Measurements from ENCODE around the gene PKP1.
"Not testable (repeated sequence)": the region's sequence is repeated elsewhere in the genome, so short reads cannot be mapped to it uniquely, and the experiment has no call there.

The PKP1 gene

GRCh38 chr1:201282931-201283829, at the start of gene PKP1:
Gene PKP1 (plus strand): TSS chr1:201283506. CDS start chr1:201283703, 197 bp downstream.
- Histone ChIP-seq H3K9ac (ENCODE audit: low read depth, low read length) (peak within 1 kb of the TSS; percentile 10; the same call in 1 of the 2 replicates), H3K36me3 (ENCODE audit: insufficient read depth, low read depth, low read length) (no peaks in the 10 kb centered on the region), H3K4me3 (ENCODE audit: low read length) (peak within 1 kb of the TSS; percentile 47; the same call in 1 of the 2 replicates), H3K27me3 (ENCODE audit: insufficient read depth, low read length) (peaks cover 78% of the 10 kb centered on the region), H3K27ac (ENCODE audit: low read length) (no peak within 1 kb of the TSS), H3K4me1 (ENCODE audit: insufficient read depth, low read length) (0 out of 2 replicates have a peak, but pooled peaks cover 4% of the 10 kb centered on the region), H3K9me3 (ENCODE audit: insufficient read depth, low read depth, low read length) (no peaks in the 10 kb centered on the region)

- H3K9ac ChIP-seq (ENCODE audit: low read depth, low read length); H3K27ac ChIP-seq (ENCODE audit: low read length); H3K4me1 ChIP-seq (ENCODE audit: insufficient read depth, low read length): not testable (repeated sequence)
These were observed 43.7 kb upstream of the PKP1 start for GRCh38 chr1:201239646-201240045.

GRCh38 chr1:201240171-201240570, 43.1 kb upstream of the PKP1 start:
- Histone ChIP-seq H3K9me3 (ENCODE audit: insufficient read depth, low read depth, low read length) (peaks cover 8% of the 10 kb centered on the region; the same call in 1 of the 2 replicates), H3K27me3 (ENCODE audit: insufficient read depth, low read length) (no peaks in the 10 kb centered on the region), H3K4me1 (ENCODE audit: insufficient read depth, low read length) (no peaks in the 10 kb centered on the region), H3K9ac (ENCODE audit: low read depth, low read length) (no peak overlapping the region), H3K4me3 (ENCODE audit: low read length) (no peak overlapping the region), H3K36me3 (ENCODE audit: insufficient read depth, low read depth, low read length) (no peaks in the 10 kb centered on the region), H3K27ac (ENCODE audit: low read length) (no peak overlapping the region)

More at GRCh38 chr1:201239646-201240045, 43.7 kb upstream of the PKP1 start:
- not testable (repeated sequence) for H3K9me3 ChIP-seq (ENCODE audit: insufficient read depth, low read depth, low read length); H3K4me3 ChIP-seq (ENCODE audit: low read length); H3K36me3 ChIP-seq (ENCODE audit: insufficient read depth, low read depth, low read length); H3K27me3 ChIP-seq (ENCODE audit: insufficient read depth, low read length)

GRCh38 chr1:201241736-201242135, 41.6 kb upstream of the PKP1 start:
- Histone ChIP-seq H3K27ac (ENCODE audit: low read length) (no peak overlapping the region), H3K4me3 (ENCODE audit: low read length) (no peak overlapping the region), H3K27me3 (ENCODE audit: insufficient read depth, low read length) (no peaks in the 10 kb centered on the region), H3K36me3 (ENCODE audit: insufficient read depth, low read depth, low read length) (no peaks in the 10 kb centered on the region), H3K9me3 (ENCODE audit: insufficient read depth, low read depth, low read length) (peaks cover 8% of the 10 kb centered on the region; the same call in 1 of the 2 replicates), H3K9ac (ENCODE audit: low read depth, low read length) (no peak overlapping the region), H3K4me1 (ENCODE audit: insufficient read depth, low read length) (no peaks in the 10 kb centered on the region)

GRCh38 chr1:201245082-201245481, 38.2 kb upstream of the PKP1 start:
- Histone ChIP-seq H3K27me3 (ENCODE audit: insufficient read depth, low read length) (no peaks in the 10 kb centered on the region), H3K9ac (ENCODE audit: low read depth, low read length) (no peak overlapping the region), H3K9me3 (ENCODE audit: insufficient read depth, low read depth, low read length) (peaks cover 8% of the 10 kb centered on the region; the same call in 1 of the 2 replicates), H3K27ac (ENCODE audit: low read length) (no peak overlapping the region), H3K36me3 (ENCODE audit: insufficient read depth, low read depth, low read length) (no peaks in the 10 kb centered on the region), H3K4me1 (ENCODE audit: insufficient read depth, low read length) (no peaks in the 10 kb centered on the region), H3K4me3 (ENCODE audit: low read length) (no peak overlapping the region)

GRCh38 chr1:201248721-201249559, 34.4 kb upstream of the PKP1 start:
- Histone ChIP-seq H3K27me3 (ENCODE audit: insufficient read depth, low read length) (no peaks in the 10 kb centered on the region), H3K36me3 (ENCODE audit: insufficient read depth, low read depth, low read length) (no peaks in the 10 kb centered on the region), H3K9me3 (ENCODE audit: insufficient read depth, low read depth, low read length) (no peaks in the 10 kb centered on the region), H3K4me1 (ENCODE audit: insufficient read depth, low read length) (no peaks in the 10 kb centered on the region), H3K27ac (ENCODE audit: low read length) (no peak overlapping the region), H3K9ac (ENCODE audit: low read depth, low read length) (no peak overlapping the region), H3K4me3 (ENCODE audit: low read length) (no peak overlapping the region)

GRCh38 chr1:201250326-201251011, 32.8 kb upstream of the PKP1 start:
- Histone ChIP-seq H3K4me3 (ENCODE audit: low read length) (no peak overlapping the region), H3K9me3 (ENCODE audit: insufficient read depth, low read depth, low read length) (no peaks in the 10 kb centered on the region), H3K4me1 (ENCODE audit: insufficient read depth, low read length) (no peaks in the 10 kb centered on the region), H3K9ac (ENCODE audit: low read depth, low read length) (no peak overlapping the region), H3K27ac (ENCODE audit: low read length) (no peak overlapping the region), H3K27me3 (ENCODE audit: insufficient read depth, low read length) (no peaks in the 10 kb centered on the region), H3K36me3 (ENCODE audit: insufficient read depth, low read depth, low read length) (no peaks in the 10 kb centered on the region)

GRCh38 chr1:201251411-201251810, 31.9 kb upstream of the PKP1 start:
- Histone ChIP-seq H3K9me3 (ENCODE audit: insufficient read depth, low read depth, low read length) (no peaks in the 10 kb centered on the region), H3K9ac (ENCODE audit: low read depth, low read length) (no peak overlapping the region), H3K27ac (ENCODE audit: low read length) (no peak overlapping the region), H3K4me1 (ENCODE audit: insufficient read depth, low read length) (no peaks in the 10 kb centered on the region), H3K4me3 (ENCODE audit: low read length) (no peak overlapping the region), H3K27me3 (ENCODE audit: insufficient read depth, low read length) (no peaks in the 10 kb centered on the region), H3K36me3 (ENCODE audit: insufficient read depth, low read depth, low read length) (no peaks in the 10 kb centered on the region)

- no peaks in the 10 kb centered on the region for H3K9me3 ChIP-seq (ENCODE audit: insufficient read depth, low read depth, low read length)
- no peak overlapping the region for H3K4me3 ChIP-seq (ENCODE audit: low read length)
- no peak overlapping the region for H3K27ac ChIP-seq (ENCODE audit: low read length)
These were observed 31.4 kb upstream of the PKP1 start for GRCh38 chr1:201251851-201252430.

GRCh38 chr1:201252944-201253371, 30.3 kb upstream of the PKP1 start:
- Histone ChIP-seq H3K27ac (ENCODE audit: low read length) (no peak overlapping the region), H3K4me1 (ENCODE audit: insufficient read depth, low read length) (no peaks in the 10 kb centered on the region), H3K27me3 (ENCODE audit: insufficient read depth, low read length) (no peaks in the 10 kb centered on the region), H3K36me3 (ENCODE audit: insufficient read depth, low read depth, low read length) (no peaks in the 10 kb centered on the region), H3K4me3 (ENCODE audit: low read length) (no peak overlapping the region), H3K9me3 (ENCODE audit: insufficient read depth, low read depth, low read length) (no peaks in the 10 kb centered on the region), H3K9ac (ENCODE audit: low read depth, low read length) (no peak overlapping the region)

More at GRCh38 chr1:201251851-201252430, 31.4 kb upstream of the PKP1 start:
- Histone ChIP-seq H3K4me1 (ENCODE audit: insufficient read depth, low read length) (no peaks in the 10 kb centered on the region), H3K27me3 (ENCODE audit: insufficient read depth, low read length) (no peaks in the 10 kb centered on the region), H3K9ac (ENCODE audit: low read depth, low read length) (no peak overlapping the region), H3K36me3 (ENCODE audit: insufficient read depth, low read depth, low read length) (no peaks in the 10 kb centered on the region)

- no peak overlapping the region for H3K9ac ChIP-seq (ENCODE audit: low read depth, low read length)
- H3K9me3 ChIP-seq (ENCODE audit: insufficient read depth, low read depth, low read length) = no peaks in the 10 kb centered on the region
- H3K4me3 ChIP-seq (ENCODE audit: low read length) = no peak overlapping the region
- no peaks in the 10 kb centered on the region for H3K4me1 ChIP-seq (ENCODE audit: insufficient read depth, low read length)
- H3K36me3 ChIP-seq (ENCODE audit: insufficient read depth, low read depth, low read length) = no peaks in the 10 kb centered on the region
- H3K27me3 ChIP-seq (ENCODE audit: insufficient read depth, low read length) = no peaks in the 10 kb centered on the region
- H3K27ac ChIP-seq (ENCODE audit: low read length) = no peak overlapping the region
These were observed 29.9 kb upstream of the PKP1 start for GRCh38 chr1:201253411-201253810.
